NCI-H345 (cell line): ENCODE measurements around the gene KLHL8.
A peak's percentile ranks its signal among the peaks of the same experiment; 100 is the strongest.
"Not testable (repeated sequence)": the region's sequence is repeated elsewhere in the genome, so short reads cannot be mapped to it uniquely, and the experiment has no call there.

ENCODE experiments used
- DNase-seq: peaks from one replicate; lab custom pipeline; 2025; lab: John Stamatoyannopoulos, UW

KLHL8 gene

GRCh38 chr4:87228262-87228860, 7.9 kb upstream of the KLHL8 start:
- no peak for DNase-seq

- DNase-seq, result no peak
Observed at GRCh38 chr4:87227751-87228151, 7.3 kb upstream of the KLHL8 start.

- no peak for DNase-seq
Observed at GRCh38 chr4:87225936-87226335, 5.5 kb upstream of the KLHL8 start.

- no peak for DNase-seq
Observed at GRCh38 chr4:87224141-87224923, 3.9 kb upstream of the KLHL8 start.

GRCh38 chr4:87219632-87220093, 755 bp downstream of the KLHL8 start:
- peak; percentile 32 for DNase-seq

- DNase-seq, result not testable (repeated sequence)
Observed at GRCh38 chr4:87217235-87217763, 3.1 kb downstream of the KLHL8 start.

- DNase-seq, result no peak
Observed at GRCh38 chr4:87216469-87216868, 3.9 kb downstream of the KLHL8 start.

- no peak for DNase-seq
Observed at GRCh38 chr4:87213421-87214075, 6.9 kb downstream of the KLHL8 start.

GRCh38 chr4:87211249-87211952, 9.0 kb downstream of the KLHL8 start:
- DNase-seq, result no peak

GRCh38 chr4:87209696-87210095, 10.7 kb downstream of the KLHL8 start:
- DNase-seq, result no peak

- no peak for DNase-seq
Observed at GRCh38 chr4:87209182-87209581, 11.2 kb downstream of the KLHL8 start.

GRCh38 chr4:87204559-87204958, 15.9 kb downstream of the KLHL8 start:
- no peak for DNase-seq

- DNase-seq, result no peak
Observed at GRCh38 chr4:87196927-87197326, 23.5 kb downstream of the KLHL8 start.

- DNase-seq, result no peak
Observed at GRCh38 chr4:87196146-87196545, 24.3 kb downstream of the KLHL8 start.

- DNase-seq, result no peak
Observed at GRCh38 chr4:87193958-87194675, 26.3 kb downstream of the KLHL8 start.

GRCh38 chr4:87192145-87192919, 28.1 kb downstream of the KLHL8 start:
- no peak for DNase-seq

- DNase-seq, result no peak
Observed at GRCh38 chr4:87188932-87189331, 31.5 kb downstream of the KLHL8 start.

- no peak for DNase-seq
Observed at GRCh38 chr4:87188048-87188447, 32.4 kb downstream of the KLHL8 start.

- DNase-seq, result no peak
Observed at GRCh38 chr4:87185146-87185870, 35.1 kb downstream of the KLHL8 start.

GRCh38 chr4:87180767-87181166, 39.7 kb downstream of the KLHL8 start:
- DNase-seq, result no peak
